Spleen (tissue), 7 donors: Measurements from ENCODE around the gene TSHZ3.

Experiments
- CTCF ChIP-seq, 11 experiments: fragments of 200-600 bp in 7 of 11; fragments of 450-650 bp in 4 of 11; sonication (generic) in 4 of 11; IDR thresholded peaks in 8 of 11; conservative IDR thresholded peaks in 3 of 11; 1 replicate in 7 of 11; 2 replicates in 4 of 11; pipeline versions ENCODE4 v1.4.0 to v1.8.0; 2016 to 2021; ENCODE audit warnings: antibody characterized with exemption in 11 of 11, inconsistent platforms in 4 of 11, mild to moderate bottlenecking in 1 of 11
- POLR2A ChIP-seq, 3 donors: fragments of 450-650 bp; IDR thresholded peaks; one replicate each; pipeline ENCODE4 v1.5.1; 2017; ENCODE audit warnings: antibody characterized with exemption in 3 of 3, mild to moderate bottlenecking in 1 of 3
- POLR2AphosphoS5 ChIP-seq, 3 donors: sonication (generic); formaldehyde crosslinking; IDR thresholded peaks; one replicate each; pipeline ENCODE4 v1.5.1; 2017; ENCODE audit warnings: antibody characterized with exemption in 3 of 3
- donor health status: DM: no; HTN: no; CAD: no; lungs with moderate emphysema.
- donor health status: DM: no; HTN: no; CAD: no.
- donor health status: DM: no; HTN: no; CAD: no.

GRCh38 chr19:31377736-31378135 is 28.5 kb upstream of the TSHZ3 start:
- no peak for TF ChIP-seq CTCF (IDR thresholded peaks at IDR 0.05 in 8 of 11, conservative IDR thresholded peaks at IDR 0.05 in 3 of 11)
- no peak for TF ChIP-seq POLR2A (IDR thresholded peaks at IDR 0.05)
- TF ChIP-seq POLR2AphosphoS5 (IDR thresholded peaks at IDR 0.05) = no peak
